Fibroblast of lung (primary cell): Measurements from ENCODE around the gene IMMT. TPM values are rescaled to one million over a fixed set of nuclear protein-coding genes. Genes with fewer than 3 reads are reported as not detected.
A peak's percentile ranks its signal among the peaks of the same experiment; 100 is the strongest.

Experiments
- DNase-seq, 2 donors: peaks; one replicate each; pipeline versions ENCODE4 v3.0.0 to v3.0.0-alpha.2; 2010; ENCODE audit warnings: low read depth in 2 of 2
- H2AFZ ChIP-seq: 2 replicates; pipeline ENCODE4 v1.5.1; 2012; ENCODE audit warnings: low read length, control low read depth, inconsistent platforms
- H3K27ac ChIP-seq: 2 replicates; pipeline ENCODE4 v1.5.1; 2011; ENCODE audit warnings: low read length, control low read depth; ENCODE audit not compliant: insufficient read depth
- H3K27me3 ChIP-seq: 2 replicates; pipeline ENCODE4 v1.5.1; 2011; ENCODE audit warnings: mild to moderate bottlenecking, low read length; ENCODE audit not compliant: control insufficient read depth, insufficient read depth
- H3K36me3 ChIP-seq: 2 replicates; pipeline ENCODE4 v1.5.1; 2011; ENCODE audit warnings: low read length; ENCODE audit not compliant: control insufficient read depth, insufficient read depth
- H3K4me1 ChIP-seq: 2 replicates; pipeline ENCODE4 v1.5.1; 2011; ENCODE audit warnings: low read length; ENCODE audit not compliant: control insufficient read depth, insufficient read depth; ENCODE audit errors: extremely low read depth
- H3K4me2 ChIP-seq: 2 replicates; pipeline ENCODE4 v1.5.1; 2011; ENCODE audit warnings: low read length, control low read depth; ENCODE audit not compliant: insufficient read depth; ENCODE audit errors: extremely low read depth
- H3K4me3 ChIP-seq, 4 experiments: fragments of 200-600 bp in 1 of 4; sonication (generic) in 1 of 4; replicated peaks in 1 of 4; 2 replicates each; pipeline ENCODE4 v1.5.1; 2011 to 2016; ENCODE audit warnings: low read length in 4 of 4, low read depth in 3 of 4, mild to moderate bottlenecking in 3 of 4, control low read depth in 2 of 4, inconsistent platforms in 1 of 4, mixed read lengths in 1 of 4; ENCODE audit not compliant: insufficient read depth in 1 of 4; ENCODE audit errors: control extremely low read depth in 1 of 4
- H3K79me2 ChIP-seq: 2 replicates; pipeline ENCODE4 v1.5.1; 2012; ENCODE audit warnings: mild to moderate bottlenecking, low read length, inconsistent platforms; ENCODE audit not compliant: control insufficient read depth, insufficient read depth
- H3K9ac ChIP-seq: 2 replicates; pipeline ENCODE4 v1.5.1; 2011; ENCODE audit warnings: mild to moderate bottlenecking, low read length, control low read depth; ENCODE audit not compliant: insufficient read depth
- H3K9me3 ChIP-seq: 2 replicates; pipeline ENCODE4 v1.5.1; 2012; ENCODE audit warnings: low read depth, low read length; ENCODE audit not compliant: control insufficient read depth, insufficient read depth
- H4K20me1 ChIP-seq: 2 replicates; pipeline ENCODE4 v1.5.1; 2011; ENCODE audit warnings: low read length; ENCODE audit not compliant: control insufficient read depth, insufficient read depth; ENCODE audit errors: extremely low read depth
- CTCF ChIP-seq, 2 donors: IDR thresholded peaks in 1 of 2; conservative IDR thresholded peaks in 1 of 2; 1 replicate in 1 of 2; 2 replicates in 1 of 2; pipeline ENCODE4 v1.5.1; 2011 to 2012; ENCODE audit warnings: low read length in 2 of 2, control low read depth in 1 of 2, inconsistent platforms in 1 of 2, low read depth in 1 of 2, mild to moderate bottlenecking in 1 of 2
- EZH2 ChIP-seq: IDR thresholded peaks from 2 replicates; pipeline ENCODE4 v1.5.1; 2012; ENCODE audit warnings: low read length, control low read depth, mild to moderate bottlenecking; ENCODE audit errors: missing control alignments
- polyA plus RNA-seq, 2 donors: library from polyadenylated mRNA; depleted of rRNA in 1 of 2; stranded (reverse) in 1 of 2; unstranded in 1 of 2; fragments of >200 nt; gene quantifications; 2 replicates each; pipeline ENCODE4 v1.2.1, GENCODE V29; 2011 to 2012; ENCODE audit warnings: missing spikeins in 1 of 2
- total RNA-seq: library from RNA; depleted of rRNA; stranded (reverse); fragments of >200 nt; gene quantifications from 2 replicates; pipeline ENCODE4 v1.2.1, GENCODE V29; 2014

The IMMT gene
- total and polyA plus RNA-seq, 2 donors (not counting 1 experiment from before 2014, with no cell fraction given): 47.1 to 52.7 TPM

DNA sequence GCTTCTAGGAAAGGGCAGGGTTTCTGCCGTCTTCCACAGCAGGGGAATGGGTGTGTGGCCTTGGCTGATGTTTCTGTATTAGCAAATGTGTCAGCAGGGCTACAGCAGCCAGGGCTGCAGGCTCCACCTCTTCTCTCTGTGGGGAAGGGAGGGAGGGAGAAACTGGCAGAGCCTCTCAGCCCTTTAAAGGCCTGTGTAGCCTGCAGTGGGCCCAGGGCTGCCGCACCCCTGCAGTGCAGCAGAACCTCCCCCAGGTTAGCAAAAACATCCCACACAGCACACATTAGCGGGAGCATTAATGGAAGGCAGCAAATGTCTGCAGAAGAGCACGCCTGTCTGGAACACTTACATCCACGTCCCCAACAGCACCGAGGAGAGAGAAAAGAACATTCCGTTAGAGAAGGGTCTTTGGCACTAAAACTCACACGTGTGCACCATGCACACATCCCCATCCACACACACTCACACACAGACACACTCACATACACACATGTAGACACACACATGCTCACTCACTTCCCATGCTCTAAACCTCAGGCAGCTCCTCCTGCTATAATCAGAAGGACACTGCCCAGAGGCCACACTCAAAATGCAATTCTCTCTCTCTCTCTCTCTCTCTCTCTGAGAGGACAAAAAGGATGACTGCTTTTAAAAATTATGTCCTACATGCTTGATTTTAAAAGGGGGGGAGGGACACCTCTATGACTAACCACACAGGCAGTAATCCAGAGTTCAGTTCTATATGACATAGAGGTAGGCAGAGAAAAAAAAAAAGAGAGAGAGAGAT, 28.1 kb upstream of the IMMT start:
- Histone ChIP-seq H3K9ac (no peak overlapping the region), H3K27me3 (no peaks in the 10 kb centered on the region), H3K4me1 (peaks cover 6% of the 10 kb centered on the region), H3K27ac (no peak overlapping the region), H3K4me3 (no peak overlapping the region), H2AFZ (peak overlapping the region; percentile 42), H3K36me3 (no peaks in the 10 kb centered on the region), H4K20me1 (no peaks in the 10 kb centered on the region), H3K9me3 (no peaks in the 10 kb centered on the region), H3K4me2 (no peak overlapping the region), H3K79me2 (no peaks in the 10 kb centered on the region)
- DNase-seq: peak; percentile 68 to 69
- TF ChIP-seq EZH2 (no peak), CTCF (conservative IDR thresholded peaks at IDR 0.05 in 1 of 2, IDR thresholded peaks at IDR 0.05 in 1 of 2; ENCODE audit: low read depth in 1 of 2, low read length in 2 of 2) (no peak)

GRCh38 chr2:86221066-86221684, 25.9 kb upstream of the IMMT start:
- no peak overlapping the region for H2AFZ ChIP-seq
- TF ChIP-seq EZH2 (no peak), CTCF (conservative IDR thresholded peaks at IDR 0.05 in 1 of 2, IDR thresholded peaks at IDR 0.05 in 1 of 2; ENCODE audit: low read depth in 1 of 2, low read length in 2 of 2) (peak; percentile 79 to 96)
- H3K9me3 ChIP-seq: no peaks in the 10 kb centered on the region
- peak; percentile 43 to 58 for DNase-seq
- no peak overlapping the region for H3K4me3 ChIP-seq
- no peaks in the 10 kb centered on the region for H3K27me3 ChIP-seq
- H4K20me1 ChIP-seq: no peaks in the 10 kb centered on the region
- H3K9ac ChIP-seq: no peak overlapping the region
- H3K4me1 ChIP-seq: peaks cover 6% of the 10 kb centered on the region
- no peak overlapping the region for H3K4me2 ChIP-seq
- no peak overlapping the region for H3K27ac ChIP-seq
- no peaks in the 10 kb centered on the region for H3K79me2 ChIP-seq
- no peaks in the 10 kb centered on the region for H3K36me3 ChIP-seq

GRCh38 chr2:86219896-86220295, 24.6 kb upstream of the IMMT start:
- Histone ChIP-seq H3K9ac (no peak overlapping the region), H2AFZ (no peak overlapping the region), H3K9me3 (no peaks in the 10 kb centered on the region), H3K27ac (no peak overlapping the region), H3K4me3 (no peak overlapping the region), H4K20me1 (no peaks in the 10 kb centered on the region), H3K36me3 (no peaks in the 10 kb centered on the region), H3K4me2 (no peak overlapping the region), H3K4me1 (peaks cover 6% of the 10 kb centered on the region), H3K79me2 (no peaks in the 10 kb centered on the region), H3K27me3 (no peaks in the 10 kb centered on the region)
- TF ChIP-seq EZH2 (no peak), CTCF (conservative IDR thresholded peaks at IDR 0.05 in 1 of 2, IDR thresholded peaks at IDR 0.05 in 1 of 2; ENCODE audit: low read depth in 1 of 2, low read length in 2 of 2) (no peak)
- DNase-seq: no peak
